Activated naive CD4-positive, alpha-beta T cell treated with anti-CD3 and anti-CD28 coated beads for 36 hours (primary cell): Measurements from ENCODE around the gene SLC12A9. TPM values are rescaled to one million over a fixed set of nuclear protein-coding genes. Genes with fewer than 3 reads are reported as not detected.
A peak's percentile ranks its signal among the peaks of the same experiment; 100 is the strongest.
"Not testable (repeated sequence)": the region's sequence is repeated elsewhere in the genome, so short reads cannot be mapped to it uniquely, and the experiment has no call there.

Experiments used
- CTCF ChIA-PET: fragments of 350-600 bp; sonication (Branson Sonifier 250); formaldehyde crosslinking; loops from one replicate; lab custom pipeline; 2021; ENCODE audit warnings: antibody characterized with exemption; lab: Charles Lee
- DNase-seq: peaks from one replicate; pipeline ENCODE4 v3.0.0-alpha.2; 2020
- H3K27ac Mint-ChIP-seq: one replicate; pipeline ENCODE4 v1.8.0; 2021; ENCODE audit warnings: mild to moderate bottlenecking, mixed read lengths
- H3K27me3 Mint-ChIP-seq: one replicate; pipeline ENCODE4 v1.8.0; 2021; ENCODE audit warnings: low read depth, mixed read lengths
- H3K36me3 Mint-ChIP-seq: one replicate; pipeline ENCODE4 v1.8.0; 2021; ENCODE audit warnings: low read depth, mixed read lengths
- H3K4me1 Mint-ChIP-seq: one replicate; pipeline ENCODE4 v1.8.0; 2021; ENCODE audit warnings: low read depth, mixed read lengths
- H3K4me3 Mint-ChIP-seq: one replicate; pipeline ENCODE4 v1.8.0; 2021; ENCODE audit warnings: mild to moderate bottlenecking, moderate library complexity, mixed read lengths
- H3K9me3 Mint-ChIP-seq: one replicate; pipeline ENCODE4 v1.8.0; 2021; ENCODE audit warnings: mixed read lengths
- intact Hi-C: fragments of 100-400 bp; cut with micrococcal nuclease; formaldehyde crosslinking; loops from one replicate; pipeline ENCODE4 v1.15.1; 2023
- total RNA-seq, 2 experiments: library from RNA; stranded (reverse); gene quantifications; one replicate each; pipeline ENCODE4 v1.2.3, GENCODE V29; 2021

SLC12A9 gene
- total RNA-seq, 2 experiments from 2014 or later, result 10.1 to 10.5 TPM

- Mint-ChIP-seq H3K4me1 (peaks cover 8% of the 10 kb centered on the region), H3K4me3 (peak overlapping the region; percentile 38), H3K36me3 (no peaks in the 10 kb centered on the region), H3K27ac (no peak overlapping the region), H3K9me3 (no peaks in the 10 kb centered on the region), H3K27me3 (peaks cover 36% of the 10 kb centered on the region)
- intact Hi-C loops, result loop anchor here (10.0 kb wide), 2 partner anchors 268 to 348 kb away; partner anchors contain the start of genes FIS1 and VGF
- CTCF ChIA-PET, result interaction anchor here (0.6 to 1.5 kb wide), 2 partner anchors 10 to 157 kb away, joined by 3 to 4 read pairs; no protein-coding TSS in a partner anchor
- DNase-seq, result peak; percentile 59
Measured at GRCh38 chr7:100896732-100897608, 44.5 kb downstream of the SLC12A9 start.

DNA sequence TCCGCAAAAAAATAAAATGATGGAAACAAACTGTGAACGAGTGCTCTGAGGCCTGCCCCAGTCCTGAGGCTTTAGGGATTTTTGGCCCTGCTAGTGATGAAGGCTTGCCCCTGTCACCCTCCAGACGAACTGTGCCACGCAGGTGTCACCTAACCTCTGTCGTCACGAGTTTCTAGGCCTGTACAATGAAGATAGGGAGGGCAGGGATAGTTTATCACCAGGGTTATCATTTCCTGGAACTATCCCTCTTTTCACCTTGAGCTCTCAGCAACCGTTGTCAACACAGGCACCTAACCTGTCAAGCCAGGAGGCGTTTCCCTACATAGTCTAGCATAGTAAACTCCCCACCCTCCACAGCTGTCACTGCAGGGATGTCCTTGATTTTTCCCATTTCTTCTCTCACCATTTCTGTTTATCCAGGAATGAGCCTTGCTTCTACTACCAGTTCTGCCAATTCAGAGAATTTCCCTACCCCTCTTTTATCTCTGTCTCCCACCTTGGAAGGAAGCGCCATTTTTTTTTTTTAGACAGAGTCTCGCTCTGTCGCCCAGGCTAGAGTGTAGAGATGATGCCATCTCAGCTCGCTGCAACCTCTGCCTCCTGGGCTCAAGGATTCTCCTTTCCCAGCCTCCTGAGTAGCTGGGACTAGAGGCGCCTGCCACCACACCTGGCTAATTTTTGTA lies 45.4 kb downstream of the SLC12A9 start:
- no peak for DNase-seq
- CTCF ChIA-PET, result interaction anchor here (0.6 to 1.8 kb wide), 6 partner anchors 11 to 180 kb away, joined by 3 to 19 read pairs (median 4); no protein-coding TSS in a partner anchor
- no peak overlapping the region for H3K27ac Mint-ChIP-seq
- intact Hi-C loops, result loop anchor here (10.0 kb wide), 2 partner anchors 267 to 347 kb away; partner anchors contain the start of genes FIS1 and VGF
- H3K4me3 Mint-ChIP-seq, result no peak overlapping the region
- no peaks in the 10 kb centered on the region for H3K36me3 Mint-ChIP-seq
- H3K27me3 Mint-ChIP-seq, result peaks cover 29% of the 10 kb centered on the region
- H3K4me1 Mint-ChIP-seq, result peaks cover 8% of the 10 kb centered on the region
- no peaks in the 10 kb centered on the region for H3K9me3 Mint-ChIP-seq

DNA sequence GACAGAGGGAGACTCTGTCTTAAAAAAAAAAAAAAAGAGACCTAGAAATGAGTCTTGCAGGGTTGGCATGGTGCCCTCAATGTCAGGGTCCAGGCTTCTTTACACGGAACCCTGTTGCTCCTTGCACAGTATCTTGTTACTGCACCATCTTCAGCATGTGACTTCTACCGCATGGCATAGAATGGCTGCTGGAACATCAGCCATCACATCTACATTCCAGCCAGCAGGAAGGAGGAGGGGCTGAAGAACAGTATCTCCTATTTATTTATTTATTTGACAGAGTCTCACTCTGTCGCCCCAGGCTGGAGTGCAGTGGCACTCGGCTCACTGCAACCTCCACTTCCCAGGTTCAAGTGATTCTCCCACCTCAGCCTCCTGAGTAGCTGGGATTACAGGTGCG lies 46.9 kb downstream of the SLC12A9 start:
- no peaks in the 10 kb centered on the region for H3K36me3 Mint-ChIP-seq
- DNase-seq, result no peak
- H3K27ac Mint-ChIP-seq, result no peak overlapping the region
- H3K9me3 Mint-ChIP-seq, result no peaks in the 10 kb centered on the region
- CTCF ChIA-PET, result interaction anchor here (1.8 kb wide), 1 partner anchor 159 kb away, joined by 19 read pairs; no protein-coding TSS in a partner anchor
- peaks cover 24% of the 10 kb centered on the region for H3K27me3 Mint-ChIP-seq
- H3K4me1 Mint-ChIP-seq, result peaks cover 8% of the 10 kb centered on the region
- intact Hi-C loops, result loop anchor here (10.0 kb wide), 2 partner anchors 265 to 345 kb away; partner anchors contain the start of genes FIS1 and VGF
- no peak overlapping the region for H3K4me3 Mint-ChIP-seq

DNA sequence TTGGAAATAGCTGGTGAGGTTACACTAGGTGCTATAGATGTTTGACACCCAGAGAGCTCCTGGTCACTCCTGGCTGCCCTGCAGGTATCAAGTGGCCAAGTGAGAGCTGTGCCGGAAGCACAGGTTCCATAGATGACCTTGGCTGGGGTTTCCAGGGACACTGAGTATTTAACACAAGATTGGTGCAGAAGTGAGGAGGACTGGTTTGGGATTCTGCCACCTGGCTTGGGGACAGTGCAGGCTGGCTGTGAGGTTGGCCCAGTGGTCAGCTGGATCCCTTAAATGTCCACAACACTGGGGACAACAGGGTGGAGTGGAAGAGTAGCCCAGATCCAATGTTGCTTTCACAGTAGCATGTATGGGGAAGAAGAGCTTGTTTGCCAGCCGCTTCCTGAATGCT lies 48.5 kb downstream of the SLC12A9 start:
- H3K27ac Mint-ChIP-seq, result no peak overlapping the region

DNA sequence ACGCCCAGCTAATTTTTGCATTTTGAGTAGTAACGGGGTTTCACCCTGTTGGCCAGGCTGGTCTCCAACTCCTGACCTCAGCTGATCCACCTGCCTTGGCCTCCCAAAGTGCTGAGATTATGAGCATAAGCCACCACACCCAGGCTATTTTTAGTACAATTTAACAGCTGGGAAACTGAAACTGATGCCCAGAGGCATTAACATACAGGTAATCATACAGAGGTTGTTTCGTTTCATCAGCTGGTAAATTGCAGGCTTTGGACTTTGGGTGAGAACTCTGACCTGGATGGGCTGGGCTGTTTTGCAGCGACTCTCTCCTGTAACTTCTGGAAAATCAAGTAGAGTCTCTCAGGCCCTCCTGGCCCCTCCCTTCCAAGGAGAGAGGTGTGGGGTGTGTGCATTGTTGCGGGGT lies 49.4 kb downstream of the SLC12A9 start:
- intact Hi-C loops, result no loop called here
- peaks cover 2% of the 10 kb centered on the region for H3K4me1 Mint-ChIP-seq
- no peaks in the 10 kb centered on the region for H3K36me3 Mint-ChIP-seq
- no peak overlapping the region for H3K4me3 Mint-ChIP-seq
- no peak overlapping the region for H3K27ac Mint-ChIP-seq
- DNase-seq, result no peak
- H3K9me3 Mint-ChIP-seq, result no peaks in the 10 kb centered on the region
- peaks cover 17% of the 10 kb centered on the region for H3K27me3 Mint-ChIP-seq
- CTCF ChIA-PET, result no interaction called here

More for the DNA sequence above, 48.5 kb downstream of the SLC12A9 start:
- peaks cover 22% of the 10 kb centered on the region for H3K27me3 Mint-ChIP-seq
- H3K4me1 Mint-ChIP-seq, result peaks cover 6% of the 10 kb centered on the region
- no peak overlapping the region for H3K4me3 Mint-ChIP-seq
- no peak for DNase-seq
- no peaks in the 10 kb centered on the region for H3K9me3 Mint-ChIP-seq
- intact Hi-C loops, result no loop called here
- H3K36me3 Mint-ChIP-seq, result no peaks in the 10 kb centered on the region
- CTCF ChIA-PET, result interaction anchor here (0.5 kb wide), 1 partner anchor 100 kb away, joined by 3 read pairs; no protein-coding TSS in a partner anchor

GRCh38 chr7:100902638-100903037 lies 50.1 kb downstream of the SLC12A9 start:
- CTCF ChIA-PET, result interaction anchor here (1.0 kb wide), 1 partner anchor 9 kb away, joined by 3 read pairs; no protein-coding TSS in a partner anchor
- H3K9me3 Mint-ChIP-seq, result no peaks in the 10 kb centered on the region
- H3K4me3 Mint-ChIP-seq, result no peak overlapping the region
- H3K36me3 Mint-ChIP-seq, result no peaks in the 10 kb centered on the region
- DNase-seq, result no peak
- H3K27me3 Mint-ChIP-seq, result peaks cover 14% of the 10 kb centered on the region
- no peak overlapping the region for H3K27ac Mint-ChIP-seq
- intact Hi-C loops, result no loop called here
- H3K4me1 Mint-ChIP-seq, result no peaks in the 10 kb centered on the region

- Mint-ChIP-seq H3K9me3 (no peaks in the 10 kb centered on the region), H3K4me1 (no peaks in the 10 kb centered on the region), H3K27ac (no peak overlapping the region), H3K27me3 (peaks cover 3% of the 10 kb centered on the region), H3K4me3 (no peak overlapping the region), H3K36me3 (no peaks in the 10 kb centered on the region)
- no peak for DNase-seq
- CTCF ChIA-PET, result no interaction called here
- intact Hi-C loops, result no loop called here
Measured at GRCh38 chr7:100908512-100908911, 56.0 kb downstream of the SLC12A9 start.

GRCh38 chr7:100910443-100910842 lies 57.9 kb downstream of the SLC12A9 start:
- H3K27me3 Mint-ChIP-seq, H3K27ac Mint-ChIP-seq, H3K4me3 Mint-ChIP-seq, DNase-seq, H3K4me1 Mint-ChIP-seq, intact Hi-C loops, H3K9me3 Mint-ChIP-seq, H3K36me3 Mint-ChIP-seq: not testable (repeated sequence)
- CTCF ChIA-PET, result interaction anchor here (0.6 kb wide), 1 partner anchor 374 kb away, joined by 3 read pairs; no protein-coding TSS in a partner anchor

GRCh38 chr7:100911484-100911883 lies 59.0 kb downstream of the SLC12A9 start:
- peaks cover 5% of the 10 kb centered on the region for H3K4me1 Mint-ChIP-seq
- H3K27ac Mint-ChIP-seq, result no peak overlapping the region
- CTCF ChIA-PET, result interaction anchor here (0.8 kb wide), 1 partner anchor 8 kb away, joined by 3 read pairs; no protein-coding TSS in a partner anchor
- no peaks in the 10 kb centered on the region for H3K9me3 Mint-ChIP-seq
- H3K36me3 Mint-ChIP-seq, result no peaks in the 10 kb centered on the region
- no peak overlapping the region for H3K4me3 Mint-ChIP-seq
- peaks cover 3% of the 10 kb centered on the region for H3K27me3 Mint-ChIP-seq
- no peak for DNase-seq
- intact Hi-C loops, result no loop called here

- intact Hi-C loops, result no loop called here
- H3K4me1 Mint-ChIP-seq, result peaks cover 5% of the 10 kb centered on the region
- peaks cover 3% of the 10 kb centered on the region for H3K27me3 Mint-ChIP-seq
- H3K27ac Mint-ChIP-seq, result no peak overlapping the region
- no peaks in the 10 kb centered on the region for H3K9me3 Mint-ChIP-seq
- CTCF ChIA-PET, result no interaction called here
- no peak for DNase-seq
- no peak overlapping the region for H3K4me3 Mint-ChIP-seq
- H3K36me3 Mint-ChIP-seq, result no peaks in the 10 kb centered on the region
Measured at GRCh38 chr7:100914208-100914878, 61.8 kb downstream of the SLC12A9 start.

- CTCF ChIA-PET, result no interaction called here
- Mint-ChIP-seq H3K27me3 (peaks cover 3% of the 10 kb centered on the region), H3K4me1 (peaks cover 5% of the 10 kb centered on the region), H3K36me3 (no peaks in the 10 kb centered on the region), H3K27ac (no peak overlapping the region), H3K4me3 (no peak overlapping the region), H3K9me3 (no peaks in the 10 kb centered on the region)
- intact Hi-C loops, result no loop called here
- DNase-seq, result peak; percentile 41
Measured at GRCh38 chr7:100914879-100915447, 62.5 kb downstream of the SLC12A9 start.
